OCI-LY7 (cell line): ENCODE measurements around the gene CEP126.

Experiments
- CTCF ChIP-seq: fragments of 200-600 bp; sonication (generic); conservative IDR thresholded peaks from 2 replicates; pipeline ENCODE4 v1.5.1; 2014; ENCODE audit warnings: mild to moderate bottlenecking, antibody characterized with exemption, low read length, moderate library complexity, mixed read lengths
- EZH2phosphoT487 ChIP-seq: fragments of 200-600 bp; sonication (generic); IDR thresholded peaks from 2 replicates; pipeline ENCODE4 v1.6.1; 2018; ENCODE audit warnings: low read depth, borderline replicate concordance, mild to moderate bottlenecking, mixed run types, antibody characterized with exemption, low read length, moderate library complexity, mixed read lengths

GRCh38 chr11:101923554-101923953, 8.7 kb downstream of the CEP126 start:
- TF ChIP-seq CTCF (no peak), EZH2phosphoT487 (no peak)
